NCI-H510A treated with DMSO at 0.1 percent for 48 hours (cell line): ENCODE measurements around the gene METRN.
A peak's percentile ranks its signal among the peaks of the same experiment; 100 is the strongest.

Experiments used
- DNase-seq: peaks from one replicate; lab custom pipeline; 2025; lab: John Stamatoyannopoulos, UW

The METRN gene

GRCh38 chr16:724188-725040 lies 9.5 kb downstream of the METRN start:
- no peak for DNase-seq

GRCh38 chr16:725041-725376 lies 10.1 kb downstream of the METRN start:
- no peak for DNase-seq

GRCh38 chr16:725463-726187 lies 10.7 kb downstream of the METRN start:
- DNase-seq = no peak

- DNase-seq = no peak
Observed at GRCh38 chr16:726188-726437, 11.2 kb downstream of the METRN start.

- no peak for DNase-seq
Observed at GRCh38 chr16:726438-727290, 11.7 kb downstream of the METRN start, which contains the start of the genes CCDC78 and HAGHL. Gene CCDC78, minus strand, starts transcription at chr16:726443. Its CDS starts 76 bp downstream, at chr16:726367. Gene HAGHL, plus strand, starts transcription at chr16:727106. Its CDS starts 404 bp downstream, at chr16:727510.

- no peak for DNase-seq
Observed at GRCh38 chr16:727291-727977, 12.5 kb downstream of the METRN start.

- DNase-seq = peak; percentile 33
Observed at GRCh38 chr16:728131-728889, 13.4 kb downstream of the METRN start.

- no peak for DNase-seq
Observed at GRCh38 chr16:728890-729744, 14.2 kb downstream of the METRN start.

GRCh38 chr16:729768-730665 lies 15.1 kb downstream of the METRN start:
- DNase-seq = no peak

- DNase-seq = no peak
Observed at GRCh38 chr16:730666-731509, 16.0 kb downstream of the METRN start.

GRCh38 chr16:732332-732731 lies 17.4 kb downstream of the METRN start:
- DNase-seq = no peak

GRCh38 chr16:732936-733335 lies 18.0 kb downstream of the METRN start:
- no peak for DNase-seq

- DNase-seq = no peak
Observed at GRCh38 chr16:733382-734207, 18.7 kb downstream of the METRN start.

GRCh38 chr16:734208-734980 lies 19.5 kb downstream of the METRN start:
- no peak for DNase-seq

GRCh38 chr16:734981-735881 lies 20.3 kb downstream of the METRN start:
- no peak for DNase-seq
